ENCODE measurements around the gene CLDN2. TPM values are rescaled to one million over a fixed set of nuclear protein-coding genes. Genes with fewer than 3 reads are reported as not detected.

Gene CLDN2
- total RNA-seq, 2 experiments from 2014 or later = not detected

DNA sequence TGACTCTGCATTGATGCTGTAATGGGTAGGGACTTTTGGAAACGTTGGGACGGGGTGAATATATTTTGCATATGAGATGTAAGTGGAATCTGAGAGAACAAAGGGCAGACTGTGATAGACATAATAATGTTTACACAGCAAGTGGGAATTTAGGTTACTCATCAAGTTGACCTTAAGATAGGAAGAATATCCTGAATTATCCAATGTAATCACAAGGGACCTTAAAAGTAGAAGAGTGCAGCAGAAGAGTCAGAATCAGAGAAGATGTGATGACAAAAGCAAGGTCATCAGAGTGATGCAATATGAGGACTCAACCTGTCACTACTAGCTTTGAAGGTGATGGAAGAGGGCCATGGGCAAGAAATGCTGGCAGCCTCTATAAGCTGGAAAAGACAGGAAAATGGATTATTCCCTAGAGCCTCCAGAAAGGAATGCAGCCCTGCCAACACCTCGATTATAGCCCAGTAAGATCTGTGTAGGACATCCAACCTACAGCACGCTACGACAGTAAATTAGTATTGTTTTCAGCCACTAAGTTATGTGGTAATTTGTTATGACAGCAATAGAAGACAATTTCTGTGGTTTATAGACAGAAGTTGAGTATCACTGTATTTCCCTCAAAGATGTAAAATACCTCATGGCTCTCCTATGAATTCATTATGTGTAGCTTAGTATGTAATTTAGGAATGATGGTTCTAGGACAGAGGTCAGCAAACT, 53.4 kb downstream of the CLDN2 start:
- intact Hi-C loops (cut with micrococcal nuclease) = no loop called here
- Mint-ChIP-seq H3K27ac (no peak overlapping the region), H3K9me3 (no peaks in the 10 kb centered on the region), H3K27me3 (no peaks in the 10 kb centered on the region), H3K4me3 (no peak overlapping the region), H3K4me1 (ENCODE audit: low read depth) (no peaks in the 10 kb centered on the region), H3K36me3 (peaks cover 19% of the 10 kb centered on the region)
- CTCF ChIA-PET = no interaction called here
- POLR2A ChIA-PET = no interaction called here
- no peak for DNase-seq

DNA sequence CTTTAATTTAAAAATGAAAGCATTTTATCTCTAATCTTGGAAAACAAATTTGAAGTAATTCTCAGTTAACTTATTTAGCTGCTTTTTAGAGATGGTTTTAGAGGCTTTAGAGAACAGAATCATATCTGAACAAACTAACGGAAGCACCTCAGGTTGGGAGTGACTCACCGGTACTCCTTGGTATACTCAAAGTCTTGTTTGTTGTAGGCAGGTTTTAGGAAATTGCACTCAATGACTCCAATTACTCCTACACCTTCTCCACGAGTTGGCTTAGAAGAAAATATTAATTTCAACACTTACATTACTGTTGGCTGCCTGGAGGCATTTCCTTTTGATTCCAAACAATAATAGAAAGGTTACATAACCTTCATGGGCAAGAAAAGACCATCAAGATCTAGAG, 56.2 kb downstream of the CLDN2 start:
- no peaks in the 10 kb centered on the region for H3K4me1 Mint-ChIP-seq (ENCODE audit: low read depth)
- no peak for DNase-seq
- no peak overlapping the region for H3K27ac Mint-ChIP-seq
- peaks cover 9% of the 10 kb centered on the region for H3K36me3 Mint-ChIP-seq
- ChIA-PET POLR2A (no interaction called here), CTCF (no interaction called here)
- no peak overlapping the region for H3K4me3 Mint-ChIP-seq
- no peaks in the 10 kb centered on the region for H3K27me3 Mint-ChIP-seq
- intact Hi-C loops (cut with micrococcal nuclease) = no loop called here
- no peaks in the 10 kb centered on the region for H3K9me3 Mint-ChIP-seq

Other genes starting within 250 kb of the CLDN2 start
- gene RNF128, start 193.7 kb upstream of the CLDN2 start, total RNA-seq = not detected
- 1 to 10 TPM; 1.4 to 2.2 TPM for gene TBC1D8B, start 117.7 kb upstream of the CLDN2 start, total RNA-seq
- gene RIPPLY1, start 17.1 kb upstream of the CLDN2 start, total RNA-seq = not detected
- gene MORC4, start 79.8 kb downstream of the CLDN2 start, total RNA-seq = 10 to 100 TPM; 11.1 to 12.1 TPM
- 10 to 100 TPM in 1 of 2 experiments, 1 to 10 TPM in 1; 9.5 to 11.4 TPM for gene RBM41, start 198.4 kb downstream of the CLDN2 start, total RNA-seq